Skeletal muscle cell (primary cell): ENCODE results near the gene RAB11FIP5.

ENCODE experiments used
- DNase-seq: peaks from one replicate; pipeline ENCODE4 v3.0.0-alpha.2; 2010; ENCODE audit warnings: low read depth
- H3K4me3 ChIP-seq: 2 replicates; pipeline ENCODE4 v1.5.1; 2011; ENCODE audit warnings: low read depth, mild to moderate bottlenecking, control low read depth, low read length, moderate library complexity

Gene RAB11FIP5

DNA sequence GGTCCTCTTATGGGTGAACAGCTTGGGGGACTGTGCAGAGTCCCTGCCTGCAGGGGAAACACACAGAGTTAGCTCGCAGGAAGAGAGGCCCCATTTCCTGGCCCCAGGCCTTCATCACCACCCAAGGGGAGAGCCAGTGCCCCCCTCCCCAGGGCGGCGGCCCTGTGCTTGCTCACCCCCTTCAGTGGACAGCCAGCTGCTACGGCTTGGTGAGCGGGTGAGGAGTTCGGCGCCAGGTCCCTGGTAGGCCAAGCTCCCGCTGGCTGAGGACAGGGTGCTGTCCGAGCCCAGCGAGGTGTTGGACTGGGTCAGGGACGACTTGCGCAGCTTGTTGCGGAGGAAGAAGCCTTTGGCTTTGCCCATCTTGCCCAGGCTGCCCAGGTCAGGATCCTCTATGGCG is 24.0 kb downstream of the RAB11FIP5 start:
- H3K4me3 ChIP-seq: no peak overlapping the region
- DNase-seq: no peak

DNA sequence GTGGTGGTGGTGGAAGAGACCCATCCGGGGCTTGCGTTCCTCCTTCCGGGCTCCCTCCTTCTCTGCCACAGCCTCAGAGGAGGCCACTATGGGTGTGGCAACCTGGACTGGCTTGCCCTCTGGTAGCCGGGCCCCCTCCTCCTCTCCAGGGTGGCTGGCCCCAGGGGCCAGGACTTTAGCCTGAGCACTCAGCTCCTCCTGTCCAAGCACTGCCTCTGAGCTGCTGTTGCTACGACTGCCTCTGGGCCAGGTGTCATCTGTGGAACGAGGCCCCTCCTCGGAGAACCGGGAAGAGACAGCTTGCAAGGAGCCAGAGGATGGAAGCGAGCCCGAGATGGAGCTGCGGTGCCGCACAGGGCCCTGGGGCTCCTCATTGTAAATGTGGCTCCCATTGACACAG is 24.5 kb downstream of the RAB11FIP5 start:
- DNase-seq: no peak
- H3K4me3 ChIP-seq: no peak overlapping the region

DNA sequence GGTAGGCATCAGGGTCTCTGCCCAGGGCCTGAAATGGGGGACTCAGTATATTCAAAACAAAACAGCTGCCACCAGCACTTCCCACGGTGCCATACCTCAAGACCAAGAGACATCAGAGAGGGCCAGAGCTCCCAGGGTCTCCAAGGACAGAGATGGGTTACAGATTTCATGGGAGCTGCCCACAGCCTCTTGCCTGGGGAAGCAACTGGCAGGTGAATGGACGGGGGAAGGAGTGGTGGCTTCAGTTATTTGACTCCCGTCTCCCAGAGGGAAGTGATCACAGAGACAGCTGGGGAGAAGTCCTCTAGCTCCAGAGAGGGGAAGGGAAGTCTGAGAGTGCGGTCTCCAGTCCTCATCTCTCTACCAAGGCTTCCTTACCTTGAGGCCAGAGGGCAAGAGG is 25.4 kb downstream of the RAB11FIP5 start:
- DNase-seq: no peak

DNA sequence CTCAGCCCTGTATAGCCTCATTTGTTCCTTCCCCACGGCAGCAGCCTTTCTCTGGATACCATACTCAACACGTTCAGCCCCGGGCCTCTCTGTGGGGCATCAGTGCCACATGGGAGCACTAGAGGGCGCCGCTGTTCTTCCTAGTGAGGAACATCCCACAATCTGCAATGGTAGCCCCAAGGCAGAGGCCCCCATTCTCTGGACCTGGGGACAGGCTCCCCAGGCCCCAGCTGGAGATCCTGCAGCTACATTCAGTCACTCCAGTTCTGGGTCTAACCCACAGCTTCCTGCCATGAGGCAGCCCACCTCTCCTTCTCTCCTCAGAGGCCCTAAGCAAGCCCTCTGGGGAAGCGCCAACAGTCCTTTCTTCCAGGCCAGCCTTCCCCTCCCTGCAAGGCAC is 27.1 kb downstream of the RAB11FIP5 start:
- H3K4me3 ChIP-seq: no peak overlapping the region
- no peak for DNase-seq

More for the DNA sequence above, 25.4 kb downstream of the RAB11FIP5 start:
- H3K4me3 ChIP-seq: no peak overlapping the region

DNA sequence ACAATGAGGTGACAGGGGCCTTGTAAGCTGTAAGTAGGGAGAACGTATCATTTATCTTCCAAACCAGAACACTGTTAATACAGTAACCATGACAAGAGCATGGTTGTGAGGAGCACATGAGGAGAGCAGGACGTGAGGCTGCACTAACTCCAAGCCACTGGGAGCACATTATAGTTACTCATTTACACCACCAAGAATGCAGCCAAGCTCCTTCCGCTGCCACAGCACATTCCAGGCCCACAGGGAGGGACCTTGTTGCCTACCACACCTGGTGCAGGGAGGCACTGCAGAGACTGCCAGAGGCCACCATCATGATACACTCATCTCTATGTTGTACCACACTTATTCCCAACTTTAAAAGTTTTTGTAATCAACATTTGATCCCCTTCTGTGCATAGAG is 27.8 kb downstream of the RAB11FIP5 start:
- DNase-seq: no peak
- no peak overlapping the region for H3K4me3 ChIP-seq

DNA sequence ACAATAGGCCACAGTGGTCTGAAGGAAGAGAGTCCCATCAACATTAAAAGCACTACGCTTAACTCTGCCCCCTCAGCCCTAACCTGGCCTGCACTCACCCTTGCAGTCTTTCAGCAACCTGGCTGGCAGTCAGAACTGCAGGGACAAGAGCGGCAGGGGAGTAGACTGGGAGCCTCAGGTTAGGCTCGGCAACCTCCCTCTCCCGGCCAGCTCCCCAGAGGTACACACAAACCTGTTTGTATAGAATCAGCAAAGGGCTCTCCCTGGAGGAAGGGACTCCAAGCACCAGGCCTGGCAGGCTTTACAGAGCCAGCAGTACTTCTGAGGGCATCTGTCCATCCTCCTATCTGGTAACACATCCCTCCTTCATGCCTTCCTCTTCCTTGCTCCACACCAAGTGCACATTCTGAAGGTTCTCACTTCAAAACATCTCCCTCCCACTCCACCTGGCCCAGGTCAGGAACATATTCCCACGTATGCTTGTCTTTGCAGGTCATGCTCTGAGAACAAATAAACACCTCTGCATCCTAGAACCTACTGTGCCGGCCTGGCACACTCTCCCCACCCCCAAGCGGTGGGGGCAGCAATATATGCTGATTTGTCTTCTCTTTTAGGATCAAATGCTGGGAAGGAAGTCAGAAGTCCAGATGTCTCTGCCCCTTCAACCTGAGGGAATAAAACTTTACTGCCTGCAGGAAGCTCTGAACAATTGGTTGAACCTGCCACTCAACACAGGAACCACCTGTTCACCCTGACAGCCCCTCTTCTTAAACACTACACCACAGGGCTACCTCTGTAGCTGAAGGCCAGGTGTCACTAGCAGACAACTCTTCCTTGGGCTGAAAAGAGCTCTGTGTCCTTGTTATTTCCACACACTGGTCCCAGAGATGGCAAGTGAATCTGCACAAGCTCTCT is 28.6 kb downstream of the RAB11FIP5 start:
- no peak overlapping the region for H3K4me3 ChIP-seq
- no peak for DNase-seq

DNA sequence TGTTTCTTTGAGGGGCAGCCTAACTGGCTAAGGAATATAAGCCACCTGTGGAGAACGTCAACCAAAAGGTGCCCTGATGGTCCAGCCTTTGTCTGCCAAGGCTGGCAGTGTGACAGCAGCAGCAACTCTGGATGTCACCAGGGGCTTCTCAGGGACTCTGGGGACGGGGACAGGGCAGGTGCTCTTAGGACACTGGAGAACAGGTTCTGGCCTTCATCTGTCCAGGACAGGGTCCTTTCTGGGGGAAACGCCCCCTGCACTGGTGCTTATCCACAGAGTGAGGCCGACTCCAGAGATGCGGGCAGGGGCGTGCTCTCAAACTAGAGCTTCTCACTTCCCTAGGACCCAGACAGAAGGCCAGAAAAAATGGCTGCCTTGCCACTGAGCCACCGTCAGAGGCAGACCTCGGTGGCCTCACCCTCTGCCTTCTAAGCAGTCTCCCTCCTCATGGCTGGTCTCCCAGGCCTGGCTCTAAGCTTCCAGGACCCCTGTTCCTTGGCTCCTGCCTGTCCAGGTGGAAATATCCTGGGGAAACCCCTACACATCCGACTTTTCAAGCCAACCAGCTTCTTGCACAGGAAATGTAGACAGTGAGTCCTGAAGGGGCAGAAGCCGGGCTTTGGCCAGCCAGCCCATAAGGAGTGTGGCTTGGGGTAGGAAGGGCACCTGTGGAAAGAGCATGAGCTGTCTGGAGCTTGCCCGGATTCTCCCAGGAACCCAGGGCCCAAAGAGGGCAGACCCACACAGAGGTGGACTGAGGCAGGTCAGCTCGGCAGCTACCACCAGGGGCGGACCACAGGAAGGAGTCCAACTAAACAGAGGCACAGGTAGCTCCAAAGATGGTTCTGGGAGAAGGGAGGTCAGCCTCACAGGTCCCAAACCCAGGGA is 30.0 kb downstream of the RAB11FIP5 start:
- H3K4me3 ChIP-seq: no peak overlapping the region
- no peak for DNase-seq

DNA sequence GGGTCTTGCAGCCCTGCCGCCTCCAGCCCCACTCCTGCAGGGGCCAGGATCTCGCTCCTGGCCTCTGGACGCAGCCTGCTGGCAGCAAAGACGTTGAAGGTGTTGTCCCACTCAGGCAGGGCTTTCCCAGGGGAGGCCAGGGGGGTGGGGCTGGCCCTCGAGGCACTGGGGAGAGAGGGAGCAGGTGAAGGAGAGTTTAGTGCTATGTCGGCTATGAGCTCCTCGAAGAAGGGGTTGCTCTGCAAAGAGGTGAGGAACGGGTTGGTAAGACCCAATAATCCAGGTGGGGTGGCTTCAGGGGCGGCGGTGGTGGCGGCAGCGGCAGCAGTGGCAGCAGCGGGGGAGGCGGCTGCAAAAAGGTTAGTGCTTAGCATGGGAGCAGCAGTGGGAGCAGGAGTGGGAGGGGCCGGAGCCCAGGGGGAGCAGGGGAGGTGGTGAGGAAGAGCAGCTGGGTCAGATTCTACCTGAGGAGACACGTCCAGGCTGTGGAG is 31.5 kb downstream of the RAB11FIP5 start:
- no peak overlapping the region for H3K4me3 ChIP-seq
- DNase-seq: no peak

DNA sequence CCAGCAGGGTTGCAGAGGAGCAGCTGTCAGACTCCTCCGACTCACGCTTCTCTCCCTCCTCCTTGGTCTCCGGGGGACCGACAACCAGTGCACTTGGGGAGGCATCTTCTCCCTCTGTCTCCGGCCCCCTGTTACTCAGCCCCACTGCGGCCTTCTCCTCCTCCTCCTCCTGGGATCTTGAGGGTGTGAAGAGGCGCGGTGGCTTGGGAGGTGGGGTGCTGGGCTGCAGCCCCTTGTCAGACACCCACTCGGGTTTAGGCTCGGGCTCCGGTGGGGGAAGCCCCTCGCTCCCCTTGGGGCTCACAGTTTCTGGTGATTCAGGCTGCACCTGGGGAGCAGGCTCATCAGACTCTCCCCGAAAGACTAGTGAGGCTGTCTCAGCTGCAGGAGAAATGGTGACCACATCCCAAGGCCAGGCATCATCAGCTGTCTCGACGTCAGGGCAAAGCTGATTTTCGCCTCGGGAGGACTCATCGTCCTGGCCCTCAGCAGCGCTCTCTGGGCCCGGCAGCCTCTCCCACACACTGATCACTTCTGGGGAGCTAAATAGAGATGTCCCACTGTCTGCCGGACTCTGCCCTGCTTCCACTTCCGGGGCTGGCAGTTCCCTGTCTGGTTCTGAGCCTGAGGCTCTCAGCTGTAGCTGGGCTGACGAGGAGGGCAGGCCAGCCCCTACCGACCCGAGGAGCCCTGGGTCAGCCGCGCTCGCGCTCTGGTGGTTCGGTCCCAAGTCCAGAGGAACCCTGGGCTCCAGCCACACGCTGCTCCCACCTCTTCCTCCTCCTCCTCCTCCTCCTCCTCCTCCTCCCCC is 32.2 kb downstream of the RAB11FIP5 start:
- DNase-seq: no peak
- no peak overlapping the region for H3K4me3 ChIP-seq

DNA sequence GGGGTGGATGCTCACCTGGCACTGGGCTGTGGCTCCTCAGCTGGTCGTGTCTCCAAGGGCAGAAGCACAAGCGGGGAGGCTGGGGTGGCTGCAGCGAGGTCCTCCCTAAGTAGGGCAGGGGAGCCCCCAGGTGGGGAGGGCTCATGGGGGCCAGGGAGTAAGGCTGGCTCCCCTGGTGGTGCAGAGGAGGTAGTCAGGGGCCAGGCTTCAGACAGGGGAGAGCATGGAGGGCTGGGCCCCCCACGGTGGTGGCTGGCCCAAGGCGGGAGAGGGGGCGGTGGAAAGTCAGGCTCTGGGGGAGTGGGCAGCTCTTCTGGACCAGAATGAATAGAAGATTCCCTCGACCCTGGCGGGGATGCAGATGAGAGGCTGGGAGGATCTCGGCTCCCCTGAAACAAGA is 33.1 kb downstream of the RAB11FIP5 start:
- H3K4me3 ChIP-seq: no peak overlapping the region
- DNase-seq: no peak

DNA sequence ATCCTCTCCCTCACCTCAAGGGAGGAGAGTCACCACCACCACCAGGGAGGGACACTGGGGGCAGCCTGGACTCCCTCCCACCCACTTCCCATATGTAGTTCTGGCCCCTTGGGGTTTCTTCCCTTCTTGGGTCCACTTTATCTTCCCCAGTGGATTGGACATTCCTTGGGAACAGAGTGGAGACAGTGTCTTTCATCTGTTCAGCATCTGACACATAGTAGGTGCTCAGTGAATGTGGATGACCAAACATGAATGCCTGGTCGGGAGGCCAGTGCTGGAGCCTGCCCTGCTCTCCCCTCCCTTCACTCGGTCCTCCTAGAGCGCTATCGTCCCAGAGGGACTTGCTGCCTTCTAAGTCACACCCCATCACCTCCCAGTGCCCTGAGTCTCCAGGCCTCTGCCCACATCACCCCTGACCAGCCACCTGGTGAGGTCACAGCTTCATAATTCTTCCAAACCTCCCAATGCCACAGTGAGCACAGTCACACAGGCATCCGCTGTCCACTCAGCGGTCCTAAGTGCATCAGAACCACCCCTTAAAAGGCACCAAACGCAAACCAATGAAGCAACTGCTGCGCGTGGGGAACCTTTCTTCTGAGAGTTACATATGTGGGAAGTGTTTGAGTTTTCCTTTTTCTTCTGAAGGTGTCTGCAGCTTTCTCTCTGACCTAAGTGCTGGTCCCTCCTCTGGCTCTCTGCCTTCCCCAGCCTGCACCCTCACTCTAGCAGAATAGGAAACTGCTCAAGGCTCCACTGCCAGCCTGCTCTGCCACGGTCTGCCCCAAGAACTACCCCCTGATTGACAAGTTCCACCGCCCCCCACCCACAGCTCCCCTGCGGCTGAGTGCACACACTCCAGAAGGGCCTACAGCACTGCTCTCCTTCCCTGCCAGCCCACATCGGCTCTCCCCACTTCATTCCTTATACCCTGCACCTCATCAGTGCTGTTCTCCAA is 34.0 kb downstream of the RAB11FIP5 start:
- no peak for DNase-seq
- no peak overlapping the region for H3K4me3 ChIP-seq

DNA sequence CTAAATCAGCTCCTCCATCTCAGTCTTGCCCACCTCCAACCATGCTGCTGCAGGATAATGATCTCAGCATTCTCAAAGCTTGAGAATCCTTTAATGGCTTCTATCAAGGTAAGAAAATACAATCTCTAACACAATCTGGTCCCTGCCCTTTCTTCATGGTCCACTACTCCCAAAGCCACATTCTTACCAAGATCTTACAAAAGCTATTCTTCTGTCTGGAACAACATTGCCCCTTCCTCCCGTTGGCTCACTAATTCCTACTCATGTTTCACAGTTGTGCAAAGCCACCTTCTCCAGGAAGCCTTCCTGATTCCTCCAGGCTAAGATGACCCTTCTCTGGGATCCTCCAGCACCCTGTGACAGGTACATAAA is 35.3 kb downstream of the RAB11FIP5 start:
- no peak overlapping the region for H3K4me3 ChIP-seq
- DNase-seq: no peak

DNA sequence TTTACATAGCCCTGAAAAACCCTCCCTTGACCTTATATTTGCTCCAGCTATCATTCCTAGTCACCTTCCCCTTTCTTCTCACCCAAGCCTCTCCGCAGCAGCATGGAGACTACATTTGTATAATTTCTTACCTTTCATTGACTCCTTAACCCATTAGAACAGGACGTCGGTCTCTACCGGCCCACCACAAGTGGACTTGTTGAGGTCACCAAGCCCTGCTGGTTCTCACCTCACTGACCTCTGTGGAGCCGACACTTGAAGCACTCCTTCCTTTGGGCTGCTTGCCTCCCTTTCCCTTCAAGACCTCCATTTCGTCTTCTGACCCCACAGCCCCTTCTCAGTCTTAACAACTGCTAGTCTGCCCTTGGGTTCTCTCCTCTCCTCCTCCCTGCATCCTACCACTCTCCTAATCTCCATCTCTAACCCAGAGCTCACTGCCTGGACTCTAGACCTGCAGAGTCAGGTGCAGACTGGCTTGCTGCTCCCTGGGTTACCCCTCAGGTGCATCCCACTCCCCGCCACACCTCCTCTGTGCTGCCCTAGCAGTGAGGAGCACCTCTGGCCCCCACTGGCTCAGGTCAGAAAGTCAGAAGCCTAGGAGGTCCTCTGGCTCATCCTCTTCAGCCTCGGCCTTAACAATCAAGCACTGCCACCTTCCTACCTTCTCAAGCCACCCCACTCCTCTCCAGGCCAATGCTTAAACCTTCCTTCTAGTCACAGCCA is 35.9 kb downstream of the RAB11FIP5 start:
- DNase-seq: no peak
- no peak overlapping the region for H3K4me3 ChIP-seq

DNA sequence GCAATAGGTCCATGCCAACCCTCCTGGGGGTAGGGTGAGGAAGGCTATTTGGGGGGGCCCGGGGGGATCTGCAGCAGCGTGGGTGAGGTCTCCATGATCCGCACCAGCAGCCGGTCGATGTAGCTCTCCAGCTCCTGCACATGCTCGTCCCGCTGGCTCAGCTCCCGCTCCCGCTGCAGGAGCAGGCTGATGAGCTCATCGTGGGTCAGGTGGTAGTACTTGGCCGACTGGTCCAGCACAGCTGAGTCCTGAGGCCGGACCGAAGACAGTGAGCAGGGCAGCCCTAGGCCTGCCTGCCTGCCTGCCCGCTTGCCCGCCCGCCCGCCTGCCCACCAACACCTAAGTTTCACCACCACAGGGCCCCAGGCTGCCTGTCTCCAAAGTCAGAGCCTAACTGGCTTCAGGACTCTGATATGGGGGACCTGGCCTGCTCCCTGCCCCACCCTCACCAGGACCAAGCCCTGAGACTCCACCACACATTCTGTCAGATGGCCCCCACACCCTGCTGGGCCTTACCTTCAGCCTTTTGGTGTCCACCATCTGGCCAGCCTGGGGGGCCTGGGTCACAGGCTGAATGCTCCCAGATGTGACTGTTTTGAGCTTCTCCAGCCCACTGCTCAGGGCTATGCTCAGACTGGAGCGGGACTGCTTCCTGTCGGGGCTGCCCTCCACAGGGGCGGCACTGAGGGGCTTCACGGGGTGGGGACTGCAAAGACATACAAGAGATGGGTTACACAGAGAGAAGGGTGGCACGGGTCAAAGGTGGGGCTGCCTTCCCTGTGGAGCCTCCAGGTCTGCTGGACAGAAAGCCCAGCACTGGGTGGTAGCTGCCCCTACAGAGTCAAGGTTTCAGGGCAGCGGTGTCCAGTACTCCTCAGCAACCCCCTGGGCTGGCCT is 37.0 kb downstream of the RAB11FIP5 start:
- no peak overlapping the region for H3K4me3 ChIP-seq
- no peak for DNase-seq

DNA sequence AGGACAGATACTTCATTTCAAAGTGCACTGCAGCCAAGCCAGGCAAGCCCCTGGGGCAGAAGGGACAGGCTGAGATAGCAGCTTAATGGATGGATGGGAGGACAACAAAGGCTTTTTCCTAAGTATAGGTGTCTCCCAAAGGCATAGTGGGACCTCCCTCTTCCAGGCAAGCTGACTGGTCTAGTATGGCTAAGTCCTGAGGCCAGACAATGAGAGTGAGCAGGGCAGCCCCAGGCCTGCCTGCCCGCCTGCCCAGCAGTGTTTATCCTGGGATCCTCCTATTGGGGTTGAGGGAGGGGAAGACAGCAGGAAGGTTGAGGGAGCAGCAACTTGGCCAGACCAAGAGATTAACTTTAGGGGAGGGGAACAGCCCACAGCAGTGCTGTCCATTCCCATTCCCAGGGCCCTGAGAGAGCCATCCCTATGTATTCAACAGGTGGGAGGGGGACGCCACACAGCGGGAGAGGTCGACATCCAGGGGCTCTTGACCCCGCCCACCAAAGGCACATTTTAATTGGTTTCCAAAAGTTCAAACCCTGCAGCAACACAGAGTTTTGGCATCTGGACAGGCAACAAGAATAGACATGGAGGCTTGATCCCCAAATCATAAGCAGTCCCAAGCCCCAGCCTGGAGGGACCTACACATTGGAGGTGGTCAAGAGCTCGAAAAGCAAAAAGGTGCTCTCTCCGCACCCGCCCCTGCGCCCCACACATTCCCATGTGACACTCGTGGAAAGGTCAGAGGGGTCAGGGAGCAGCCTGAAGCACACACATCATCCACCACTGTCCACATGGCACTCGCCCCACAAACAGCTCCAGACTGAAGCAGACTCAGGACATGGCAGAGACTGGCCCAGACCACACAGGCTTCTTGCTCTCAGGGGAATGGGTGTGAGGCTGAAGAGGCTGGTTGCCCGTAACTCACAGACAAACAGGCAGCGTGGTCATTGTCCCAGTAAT is 38.4 kb downstream of the RAB11FIP5 start:
- DNase-seq: no peak
- no peak overlapping the region for H3K4me3 ChIP-seq

DNA sequence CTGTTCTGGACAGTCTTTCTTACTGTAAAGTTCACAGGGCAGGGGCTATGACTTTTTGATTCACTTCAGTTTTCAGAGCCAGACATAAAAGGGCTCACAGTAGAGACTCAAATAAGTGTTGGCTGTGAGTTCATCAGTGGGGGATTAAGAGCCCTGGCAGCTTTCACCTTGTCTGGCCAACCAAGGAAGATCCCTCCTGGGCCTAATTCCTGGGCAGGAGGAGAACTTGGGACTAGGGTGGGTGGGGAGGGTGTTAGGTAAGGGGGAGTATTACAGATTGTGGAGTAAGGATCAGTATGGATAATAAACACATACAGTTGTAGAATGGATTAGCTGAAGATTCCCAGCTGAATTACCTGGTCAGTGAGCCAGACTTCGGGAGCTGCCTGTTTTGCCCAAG is 40.3 kb downstream of the RAB11FIP5 start:
- DNase-seq: no peak
- H3K4me3 ChIP-seq: peak overlapping the region; percentile 85
